Measurements from ENCODE around the gene DLGAP4. TPM values are rescaled to one million over a fixed set of nuclear protein-coding genes. Genes with fewer than 3 reads are reported as not detected.

Gene DLGAP4
- total RNA-seq, 1 donor from 2014 or later = 20.0 TPM

DNA sequence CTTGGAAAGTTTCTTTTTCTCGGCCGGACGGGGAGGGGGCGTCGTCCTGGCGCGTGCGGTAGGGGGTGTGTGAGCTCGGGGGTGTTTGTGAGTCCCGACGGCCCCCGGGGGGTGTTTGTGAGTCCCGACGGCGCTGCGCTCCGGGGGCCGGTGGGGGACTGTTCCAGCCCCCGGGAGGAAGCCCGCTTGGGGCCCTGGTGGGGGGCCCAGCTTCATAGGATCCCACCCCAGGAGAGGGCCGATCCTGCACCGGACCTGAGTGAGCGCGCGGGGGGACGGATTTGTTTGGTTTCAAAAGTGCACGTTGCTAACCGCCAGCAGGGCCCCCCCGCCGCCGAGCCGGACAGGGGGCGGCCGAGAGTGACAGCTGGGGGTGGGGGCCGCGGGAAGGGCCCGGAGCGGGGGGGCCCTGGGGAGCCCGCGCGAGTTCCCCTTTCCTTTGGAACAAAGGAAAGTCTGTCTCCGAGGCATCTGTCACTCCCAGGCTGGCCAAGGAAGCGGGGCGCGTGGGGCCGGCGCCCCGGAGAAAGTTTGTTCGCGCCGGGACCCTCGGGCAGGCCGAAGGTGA lies 267.7 kb downstream of the DLGAP4 start:
- peak; percentile 1 for ATAC-seq

DNA sequence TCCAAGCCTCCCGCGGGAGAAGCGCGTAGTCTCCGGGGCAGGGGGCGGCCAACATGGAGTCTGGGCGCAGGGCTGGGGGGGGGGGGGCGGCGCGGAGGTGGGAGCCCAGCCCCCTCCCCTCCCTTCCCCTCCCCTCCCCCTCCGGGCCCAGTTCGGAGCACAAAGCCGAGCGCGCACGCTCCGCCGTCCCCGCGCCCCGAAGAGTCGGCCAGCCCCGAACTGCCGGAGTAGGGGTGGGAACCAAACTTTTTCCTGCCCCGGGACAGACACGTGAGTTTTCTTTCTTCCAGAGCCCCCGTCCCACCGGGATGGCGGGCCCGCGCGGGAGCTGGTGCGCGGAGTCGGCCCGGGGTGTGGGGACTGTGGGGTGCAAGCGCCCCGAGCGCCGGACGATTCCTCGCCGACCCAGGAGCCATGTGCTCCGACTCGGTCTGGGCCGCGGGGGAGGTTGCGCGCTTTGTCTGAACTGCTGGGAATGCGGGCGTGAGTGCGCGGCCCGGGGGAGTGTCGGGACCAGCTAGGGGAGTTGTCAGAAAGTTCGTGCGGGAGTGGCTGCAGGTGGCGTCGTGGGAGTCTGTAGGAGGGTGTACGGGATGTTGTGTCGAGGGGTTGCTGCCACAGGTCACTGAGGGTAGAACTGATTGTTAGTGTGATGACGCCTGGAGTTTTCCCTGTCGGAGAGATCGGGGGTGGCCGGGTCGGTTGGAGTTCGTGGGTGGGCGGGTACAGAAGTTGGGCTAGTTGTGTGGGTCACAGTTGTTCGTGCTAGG lies 268.4 kb downstream of the DLGAP4 start:
- peak; percentile 61 for DNase-seq (ENCODE audit: low spot score)
- ATAC-seq = peak; percentile 32

More for the DNA sequence above, 267.7 kb downstream of the DLGAP4 start:
- DNase-seq (ENCODE audit: low spot score) = peak; percentile 56

DNA sequence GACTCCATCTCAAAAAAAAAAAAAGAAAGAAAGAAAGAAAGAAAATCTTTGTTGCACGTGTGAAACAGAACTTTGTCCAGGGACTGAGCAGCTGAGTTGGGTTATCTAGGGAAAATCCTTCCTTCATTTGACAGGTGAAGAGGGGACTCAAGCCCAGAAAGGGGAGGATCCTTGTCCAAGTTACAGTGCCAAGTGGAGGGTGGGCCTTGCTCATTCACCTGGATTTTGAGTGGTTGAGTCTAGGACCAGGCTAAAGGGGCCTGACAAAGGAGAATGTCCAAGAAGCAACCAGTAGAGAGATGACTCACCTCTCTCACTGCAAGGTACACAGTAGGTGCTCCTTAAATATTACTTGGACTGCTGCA lies 269.9 kb downstream of the DLGAP4 start:
- no peak for ATAC-seq

More for the DNA sequence above, 269.9 kb downstream of the DLGAP4 start:
- no peak for DNase-seq (ENCODE audit: low spot score)

Other genes starting within 250 kb of the DLGAP4 start
- 5.0 TPM for gene EPB41L1, start 151.6 kb upstream of the DLGAP4 start, total RNA-seq
- gene AAR2, start 69.9 kb upstream of the DLGAP4 start, total RNA-seq = 10.6 TPM
- 22.8 TPM for gene MYL9, start 235.2 kb downstream of the DLGAP4 start, total RNA-seq

Data from left lobe of liver (tissue), 2 donors.